GM12875 (cell line): ENCODE data around the gene COL5A1.

Experiments used
- H3K4me3 ChIP-seq: one replicate; pipeline ENCODE4 v1.5.1; 2011; ENCODE audit warnings: low read depth, low read length, control low read depth
- CTCF ChIP-seq: IDR thresholded peaks from 2 replicates; pipeline ENCODE4 v1.5.1; 2011; ENCODE audit warnings: low read depth, mild to moderate bottlenecking, control low read depth, inconsistent platforms, low read length, moderate library complexity, borderline replicate concordance; ENCODE audit not compliant: insufficient read depth

COL5A1 gene

GRCh38 chr9:134863941-134864820 is 222.6 kb downstream of the COL5A1 start:
- TF ChIP-seq CTCF: no peak
- H3K4me3 ChIP-seq: no peak overlapping the region

GRCh38 chr9:134864821-134865190 is 223.2 kb downstream of the COL5A1 start:
- no peak for TF ChIP-seq CTCF
- no peak overlapping the region for H3K4me3 ChIP-seq

GRCh38 chr9:134867917-134868750 is 226.5 kb downstream of the COL5A1 start:
- TF ChIP-seq CTCF: no peak
- no peak overlapping the region for H3K4me3 ChIP-seq

GRCh38 chr9:134868751-134869553 is 227.3 kb downstream of the COL5A1 start:
- no peak for TF ChIP-seq CTCF
- no peak overlapping the region for H3K4me3 ChIP-seq

- H3K4me3 ChIP-seq: no peak overlapping the region
- TF ChIP-seq CTCF: no peak
These were observed 228.1 kb downstream of the COL5A1 start for GRCh38 chr9:134869554-134870300.

- no peak overlapping the region for H3K4me3 ChIP-seq
- TF ChIP-seq CTCF: no peak
These were observed 228.7 kb downstream of the COL5A1 start for GRCh38 chr9:134870301-134870694.
